WI38 (cell line): ENCODE data around the gene ZNF747.

Source experiments
- H3K4me3 ChIP-seq: 2 replicates; pipeline ENCODE4 v1.5.1; 2011; ENCODE audit warnings: low read depth, mild to moderate bottlenecking, control low read depth, low read length
- TF ChIP-seq, protein P1 (sequence below): IDR thresholded peaks from 2 replicates; pipeline ENCODE4 v1.5.1; 2012; ENCODE audit warnings: low read depth, mild to moderate bottlenecking, control low read depth, low read length

Gene ZNF747

DNA sequence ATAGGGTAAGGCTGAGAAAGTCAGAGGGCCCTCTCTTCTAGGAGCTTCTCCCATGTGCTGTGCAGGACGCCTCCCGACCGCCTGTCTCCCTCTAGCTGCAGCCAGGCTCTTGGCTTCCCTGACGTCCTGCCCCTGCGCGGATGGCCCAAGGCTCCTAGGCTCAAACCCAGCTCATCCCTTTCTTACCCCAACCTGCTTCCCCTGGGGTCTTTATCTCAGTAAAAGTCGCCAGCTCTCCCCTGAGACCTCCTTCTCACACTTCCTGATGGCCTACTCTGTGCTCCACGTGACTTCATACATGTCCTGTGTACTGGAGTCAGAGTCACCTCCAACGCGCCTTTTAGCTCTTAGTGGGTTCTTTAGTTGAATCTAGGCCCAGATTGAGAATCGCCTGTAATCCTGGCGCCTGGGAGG lies 1.1 kb upstream of the ZNF747 start:
- TF ChIP-seq, protein P1, sequence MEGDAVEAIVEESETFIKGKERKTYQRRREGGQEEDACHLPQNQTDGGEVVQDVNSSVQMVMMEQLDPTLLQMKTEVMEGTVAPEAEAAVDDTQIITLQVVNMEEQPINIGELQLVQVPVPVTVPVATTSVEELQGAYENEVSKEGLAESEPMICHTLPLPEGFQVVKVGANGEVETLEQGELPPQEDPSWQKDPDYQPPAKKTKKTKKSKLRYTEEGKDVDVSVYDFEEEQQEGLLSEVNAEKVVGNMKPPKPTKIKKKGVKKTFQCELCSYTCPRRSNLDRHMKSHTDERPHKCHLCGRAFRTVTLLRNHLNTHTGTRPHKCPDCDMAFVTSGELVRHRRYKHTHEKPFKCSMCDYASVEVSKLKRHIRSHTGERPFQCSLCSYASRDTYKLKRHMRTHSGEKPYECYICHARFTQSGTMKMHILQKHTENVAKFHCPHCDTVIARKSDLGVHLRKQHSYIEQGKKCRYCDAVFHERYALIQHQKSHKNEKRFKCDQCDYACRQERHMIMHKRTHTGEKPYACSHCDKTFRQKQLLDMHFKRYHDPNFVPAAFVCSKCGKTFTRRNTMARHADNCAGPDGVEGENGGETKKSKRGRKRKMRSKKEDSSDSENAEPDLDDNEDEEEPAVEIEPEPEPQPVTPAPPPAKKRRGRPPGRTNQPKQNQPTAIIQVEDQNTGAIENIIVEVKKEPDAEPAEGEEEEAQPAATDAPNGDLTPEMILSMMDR = no peak
- peak overlapping the region; percentile 70 for H3K4me3 ChIP-seq

- peak overlapping the region; percentile 70 for H3K4me3 ChIP-seq
- TF ChIP-seq, protein P1 = no peak
Observed at GRCh38 chr16:30535106-30535776, 583 bp upstream of the ZNF747 start.

DNA sequence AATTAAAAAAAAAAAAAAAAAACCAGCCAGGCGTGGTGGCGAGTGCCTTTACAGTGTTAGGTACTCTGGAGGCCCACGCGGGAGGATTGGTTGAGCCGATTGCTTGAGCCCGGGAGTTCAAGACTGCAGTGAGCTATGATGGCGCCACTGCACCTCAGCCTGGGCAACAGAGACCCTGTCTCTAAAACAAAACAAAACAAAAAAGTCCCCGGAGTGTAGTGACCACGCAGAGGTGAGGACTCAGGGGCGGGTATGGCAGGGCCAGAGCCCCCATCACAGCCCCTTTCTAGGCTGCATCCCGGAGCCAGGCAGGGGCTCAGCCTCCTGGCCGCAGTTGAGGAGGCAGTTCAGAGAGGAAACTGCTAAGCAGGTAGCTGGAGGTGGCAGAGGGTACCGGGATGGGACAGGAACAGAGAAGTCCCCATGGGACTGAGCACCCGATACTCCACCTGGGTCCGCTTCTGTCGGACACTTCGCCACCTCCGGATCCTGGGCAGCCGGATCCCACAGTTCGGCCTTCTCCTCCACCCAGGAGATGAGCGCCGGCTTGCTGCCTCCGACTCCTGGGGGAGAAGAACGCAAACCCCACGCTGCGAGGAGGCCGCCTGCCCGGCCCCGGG lies 800 bp downstream of the ZNF747 start:
- TF ChIP-seq, protein P1 = no peak
- peak overlapping the region; percentile 70 for H3K4me3 ChIP-seq

- H3K4me3 ChIP-seq = no peak overlapping the region
Observed at GRCh38 chr16:30533146-30533522, 1.5 kb downstream of the ZNF747 start.

DNA sequence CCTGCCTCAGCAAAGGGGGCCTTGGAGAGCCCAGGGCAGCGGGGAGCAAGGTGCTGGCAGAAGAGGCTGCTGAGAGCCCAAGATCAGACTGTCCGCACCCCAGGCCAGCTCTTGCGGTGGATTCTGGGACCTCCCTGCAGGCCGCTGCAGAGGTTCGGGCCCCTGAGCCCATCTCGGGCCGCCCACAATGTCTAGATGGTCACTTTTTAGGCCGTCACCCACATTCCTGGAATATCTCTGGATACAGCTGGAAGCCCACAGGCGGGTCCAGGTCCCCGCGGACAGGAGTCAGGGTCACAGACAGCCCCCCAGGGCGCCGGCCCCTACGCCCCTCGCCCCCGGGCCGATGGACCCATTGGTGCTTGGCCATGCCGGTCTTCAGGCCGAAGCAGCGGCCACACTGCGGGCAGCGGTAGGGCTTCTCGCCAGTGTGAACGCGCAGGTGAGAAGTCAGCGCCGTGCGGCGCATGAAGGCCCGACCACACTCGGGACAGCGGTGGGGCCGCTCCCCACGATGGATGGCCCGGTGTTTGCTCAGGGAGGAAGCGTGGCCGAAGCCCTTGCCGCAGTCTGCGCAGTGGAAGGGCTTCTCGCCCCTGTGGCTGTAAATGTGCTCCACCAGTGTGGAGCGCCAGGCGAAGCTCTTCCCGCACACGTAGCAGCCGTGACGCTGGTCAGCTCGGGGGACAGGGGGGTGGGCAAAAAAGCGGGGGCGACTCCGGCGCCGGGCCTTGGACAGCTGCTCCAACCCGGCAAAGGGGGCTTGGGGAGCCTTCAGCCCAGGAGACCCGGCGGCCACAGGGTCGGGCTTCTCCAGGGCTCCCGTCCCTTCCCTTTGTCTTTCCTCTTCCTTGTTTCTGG lies 2.1 kb downstream of the ZNF747 start:
- no peak overlapping the region for H3K4me3 ChIP-seq
- TF ChIP-seq, protein P1 = no peak

More at GRCh38 chr16:30533146-30533522, 1.5 kb downstream of the ZNF747 start:
- TF ChIP-seq, protein P1 = no peak

DNA sequence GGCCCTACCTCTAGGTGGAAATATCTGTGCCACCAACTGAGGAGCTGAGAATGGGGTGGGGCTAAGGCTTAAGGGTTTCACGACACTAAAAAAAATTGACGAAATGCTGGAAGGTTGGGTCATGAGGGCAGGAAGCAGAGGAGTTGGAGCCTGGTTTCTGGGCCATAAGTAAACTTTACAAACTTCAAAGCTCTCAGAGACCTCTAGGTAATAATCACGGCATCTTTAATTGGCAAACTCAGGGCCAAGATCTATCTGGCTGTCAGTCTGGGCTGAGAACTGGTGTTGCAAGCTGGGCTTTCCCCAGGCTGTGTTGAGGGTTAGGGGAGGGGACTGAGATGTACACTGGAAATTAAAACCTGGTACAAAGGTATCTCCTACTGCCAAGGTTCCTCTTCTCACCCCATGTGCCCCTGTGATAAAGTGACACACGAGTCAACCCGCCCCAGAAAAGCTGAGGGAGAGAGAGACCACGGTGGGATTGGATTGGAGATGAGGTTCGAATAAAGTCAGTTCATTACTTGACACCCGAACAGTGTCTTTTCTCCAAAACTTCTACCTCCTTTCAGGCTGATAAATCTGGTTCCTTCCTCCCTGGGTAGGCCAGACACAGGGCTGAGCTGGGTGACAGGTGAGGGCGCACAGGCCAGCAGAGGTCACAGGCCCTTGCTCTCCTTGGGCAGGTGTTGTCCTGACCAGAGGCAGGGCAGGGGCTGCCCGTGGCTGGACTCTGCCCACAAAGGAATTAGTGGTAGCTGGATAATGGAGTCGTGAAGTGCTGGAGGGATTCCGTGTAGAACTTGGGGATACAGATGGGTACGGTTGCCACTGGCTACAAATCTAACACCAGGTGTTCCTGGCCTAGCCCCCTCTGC lies 4.3 kb downstream of the ZNF747 start:
- no peak overlapping the region for H3K4me3 ChIP-seq
- TF ChIP-seq, protein P1 = no peak
